NCI-H345 (cell line): Measurements from ENCODE around the gene ZNF556.

Experiments
- DNase-seq: peaks from one replicate; lab custom pipeline; 2025; lab: John Stamatoyannopoulos, UW

The ZNF556 gene

GRCh38 chr19:2905918-2906519, 38.9 kb downstream of the ZNF556 start:
- DNase-seq = no peak

- no peak for DNase-seq
These were observed 39.6 kb downstream of the ZNF556 start for GRCh38 chr19:2906631-2907195.

- DNase-seq = no peak
These were observed 45.2 kb downstream of the ZNF556 start for GRCh38 chr19:2912306-2912705.

GRCh38 chr19:2917275-2918184, 50.4 kb downstream of the ZNF556 start:
- DNase-seq = no peak

GRCh38 chr19:2922987-2923386, 55.9 kb downstream of the ZNF556 start:
- DNase-seq = no peak

GRCh38 chr19:2923510-2923909, 56.4 kb downstream of the ZNF556 start:
- peak; percentile 9 for DNase-seq

- DNase-seq = no peak
These were observed 59.4 kb downstream of the ZNF556 start for GRCh38 chr19:2926341-2927031.

GRCh38 chr19:2927032-2927430, 59.9 kb downstream of the ZNF556 start:
- no peak for DNase-seq
